Progenitor cell of endocrine pancreas (in vitro differentiated cells): Measurements from ENCODE around the gene OR51Q1. TPM values are rescaled to one million over a fixed set of nuclear protein-coding genes. Genes with fewer than 3 reads are reported as not detected.

Experiments used
- DNase-seq: peaks from one replicate; pipeline ENCODE4 v3.0.0; 2021; ENCODE audit warnings: low spot score; ENCODE audit not compliant: unreplicated experiment
- H3K27ac Mint-ChIP-seq: 2 replicates; pipeline ENCODE4 v1.8.0; 2021; ENCODE audit warnings: mild to moderate bottlenecking, moderate library complexity, mixed read lengths
- H3K27me3 Mint-ChIP-seq: 2 replicates; pipeline ENCODE4 v1.8.0; 2021; ENCODE audit warnings: mixed read lengths
- H3K36me3 Mint-ChIP-seq: 2 replicates; pipeline ENCODE4 v1.8.0; 2022; ENCODE audit warnings: mixed read lengths; ENCODE audit not compliant: insufficient read depth
- H3K4me1 Mint-ChIP-seq: 2 replicates; pipeline ENCODE4 v1.8.0; 2021; ENCODE audit warnings: low read depth, mixed read lengths
- H3K4me3 Mint-ChIP-seq: 2 replicates; pipeline ENCODE4 v1.8.0; 2021; ENCODE audit warnings: low read depth, mild to moderate bottlenecking, moderate library complexity, mixed read lengths
- H3K9me3 Mint-ChIP-seq: 2 replicates; pipeline ENCODE4 v1.8.0; 2021; ENCODE audit warnings: low read depth, mixed read lengths
- CTCF ChIP-seq: fragments of 200-600 bp; sonication (generic); IDR thresholded peaks from one replicate; pipeline ENCODE4 v1.5.0; 2021; ENCODE audit warnings: antibody characterized with exemption, mild to moderate bottlenecking; ENCODE audit not compliant: unreplicated experiment
- total RNA-seq: library from RNA; stranded (reverse); gene quantifications from 2 replicates; pipeline ENCODE4 v1.2.1, GENCODE V29; 2021

The OR51Q1 gene
- total RNA-seq, 1 donor from 2014 or later: not detected

GRCh38 chr11:5394091-5394490 lies 27.8 kb upstream of the OR51Q1 start:
- Mint-ChIP-seq H3K36me3 (no peaks in the 10 kb centered on the region), H3K27me3 (peaks cover 6% of the 10 kb centered on the region), H3K9me3 (no peaks in the 10 kb centered on the region), H3K4me1 (no peaks in the 10 kb centered on the region), H3K4me3 (no peak overlapping the region), H3K27ac (no peak overlapping the region)
- no peak for TF ChIP-seq CTCF
- no peak for DNase-seq

- TF ChIP-seq CTCF: no peak
- H3K4me1 Mint-ChIP-seq: no peaks in the 10 kb centered on the region
- H3K27me3 Mint-ChIP-seq: no peaks in the 10 kb centered on the region
- no peaks in the 10 kb centered on the region for H3K9me3 Mint-ChIP-seq
- no peak overlapping the region for H3K27ac Mint-ChIP-seq
- no peak overlapping the region for H3K4me3 Mint-ChIP-seq
- no peaks in the 10 kb centered on the region for H3K36me3 Mint-ChIP-seq
- DNase-seq: no peak
These were observed 23.0 kb upstream of the OR51Q1 start for GRCh38 chr11:5398936-5399335.

- Mint-ChIP-seq H3K4me3 (no peak overlapping the region), H3K27me3 (no peaks in the 10 kb centered on the region), H3K27ac (no peak overlapping the region), H3K9me3 (no peaks in the 10 kb centered on the region), H3K36me3 (no peaks in the 10 kb centered on the region), H3K4me1 (no peaks in the 10 kb centered on the region)
- no peak for TF ChIP-seq CTCF
- no peak for DNase-seq
These were observed 16.7 kb upstream of the OR51Q1 start for GRCh38 chr11:5405173-5405572.

- peaks cover 1% of the 10 kb centered on the region for H3K36me3 Mint-ChIP-seq
- TF ChIP-seq CTCF: no peak
- no peak overlapping the region for H3K27ac Mint-ChIP-seq
- peaks cover 4% of the 10 kb centered on the region for H3K9me3 Mint-ChIP-seq
- no peak overlapping the region for H3K4me3 Mint-ChIP-seq
- no peaks in the 10 kb centered on the region for H3K27me3 Mint-ChIP-seq
- no peak for DNase-seq
- no peaks in the 10 kb centered on the region for H3K4me1 Mint-ChIP-seq
These were observed 918 bp upstream of the OR51Q1 start for GRCh38 chr11:5420993-5421392.

GRCh38 chr11:5423131-5423530 lies 1.2 kb downstream of the OR51Q1 start:
- Mint-ChIP-seq H3K9me3 (peaks cover 4% of the 10 kb centered on the region), H3K27ac (no peak overlapping the region), H3K27me3 (no peaks in the 10 kb centered on the region), H3K4me1 (peaks cover 10% of the 10 kb centered on the region), H3K36me3 (peaks cover 1% of the 10 kb centered on the region), H3K4me3 (no peak overlapping the region)
- TF ChIP-seq CTCF: no peak
- DNase-seq: no peak

- H3K4me3 Mint-ChIP-seq: no peak within 1 kb of the TSS
- no peak for DNase-seq
- no peaks in the 10 kb centered on the region for H3K36me3 Mint-ChIP-seq
- H3K9me3 Mint-ChIP-seq: no peaks in the 10 kb centered on the region
- H3K4me1 Mint-ChIP-seq: peaks cover 7% of the 10 kb centered on the region
- peaks cover 3% of the 10 kb centered on the region for H3K27me3 Mint-ChIP-seq
- no peak for TF ChIP-seq CTCF
- no peak within 1 kb of the TSS for H3K27ac Mint-ChIP-seq
These were observed 19.5 kb downstream of the OR51Q1 start, which contains the start of gene OR51I1 for GRCh38 chr11:5441414-5441813. Gene OR51I1 (minus strand): TSS chr11:5441514. CDS start chr11:5441514, 0 bp downstream.
